MCF 10A (cell line): ENCODE results near the gene AGPAT4. TPM values are rescaled to one million over a fixed set of nuclear protein-coding genes. Genes with fewer than 3 reads are reported as not detected.

Experiments
- BruUV-seq: library from RNA; stranded (reverse); fragments of 400-500 nt; replicated peaks from 2 replicates; lab custom pipeline; 2021; lab: Mats Ljungman, UMichigan
- CTCF ChIA-PET: fragments of 300-600 bp; sonication (Branson Sonifier 250); formaldehyde crosslinking; extraction: SDS; loops from one replicate; lab custom pipeline; 2021; ENCODE audit warnings: antibody characterized with exemption, inconsistent platforms; lab: Yijun Ruan, JAX
- POLR2A ChIA-PET: fragments of 300-600, 350-650 bp; sonication (Branson Sonifier 250); formaldehyde crosslinking; extraction: SDS; loops from one replicate; lab custom pipeline; 2020; ENCODE audit warnings: antibody characterized with exemption, inconsistent platforms; lab: Yijun Ruan, JAX
- DNase-seq: peaks from one replicate; pipeline ENCODE4 v3.0.0-alpha.2; 2018; ENCODE audit not compliant: unreplicated experiment
- H3K27ac Mint-ChIP-seq: one replicate; pipeline ENCODE4 v1.8.0; 2022; ENCODE audit warnings: mild to moderate bottlenecking, low read depth, mixed read lengths; ENCODE audit not compliant: unreplicated experiment
- H3K27me3 Mint-ChIP-seq: one replicate; pipeline ENCODE4 v1.8.0; 2022; ENCODE audit warnings: mixed read lengths; ENCODE audit not compliant: insufficient read depth, unreplicated experiment
- H3K36me3 Mint-ChIP-seq: one replicate; pipeline ENCODE4 v1.8.0; 2022; ENCODE audit warnings: mild to moderate bottlenecking, moderate library complexity, mixed read lengths; ENCODE audit not compliant: insufficient read depth, unreplicated experiment
- H3K4me1 Mint-ChIP-seq: one replicate; pipeline ENCODE4 v1.8.0; 2022; ENCODE audit warnings: mixed read lengths; ENCODE audit not compliant: insufficient read depth, unreplicated experiment
- H3K4me3 Mint-ChIP-seq: one replicate; pipeline ENCODE4 v1.8.0; 2022; ENCODE audit warnings: mild to moderate bottlenecking, moderate library complexity, mixed read lengths; ENCODE audit not compliant: unreplicated experiment
- H3K9me3 Mint-ChIP-seq: one replicate; pipeline ENCODE4 v1.8.0; 2022; ENCODE audit warnings: mixed read lengths; ENCODE audit not compliant: unreplicated experiment
- CTCF ChIP-seq: fragments of 200-600 bp; IDR thresholded peaks from one replicate; pipeline ENCODE4 v1.8.0; 2022; ENCODE audit warnings: antibody characterized with exemption, mild to moderate bottlenecking; ENCODE audit not compliant: unreplicated experiment
- intact Hi-C: fragments of 100-400 bp; cut with micrococcal nuclease; formaldehyde crosslinking; loops from 2 replicates; pipeline ENCODE4 v1.14.1; 2022
- total RNA-seq: library from RNA; stranded (reverse); gene quantifications from 2 replicates; pipeline ENCODE4 v1.2.3, GENCODE V29; 2022

Gene AGPAT4
- total RNA-seq, 1 experiment from 2014 or later: 5.6 TPM

GRCh38 chr6:161222706-161223234 lies 51.1 kb downstream of the AGPAT4 start:
- ChIA-PET CTCF (interaction anchor here (1.8 kb wide), 1 partner anchor 148 kb away, joined by 6 read pairs; no protein-coding TSS in a partner anchor), POLR2A (interaction anchor here (0.5 kb wide), 1 partner anchor 128 kb away, joined by 4 read pairs; no protein-coding TSS in a partner anchor)
- no peaks in the 10 kb centered on the region for H3K27me3 Mint-ChIP-seq
- no peak for TF ChIP-seq CTCF
- H3K27ac Mint-ChIP-seq: no peak overlapping the region
- peaks cover 7% of the 10 kb centered on the region for H3K4me1 Mint-ChIP-seq
- H3K36me3 Mint-ChIP-seq: peaks cover 6% of the 10 kb centered on the region
- intact Hi-C loops: no loop called here
- peaks cover 7% of the 10 kb centered on the region for H3K9me3 Mint-ChIP-seq
- no peak overlapping the region for H3K4me3 Mint-ChIP-seq
- BruUV-seq: no TSS peak
- no peak for DNase-seq

GRCh38 chr6:161220346-161220745 lies 53.5 kb downstream of the AGPAT4 start:
- H3K27me3 Mint-ChIP-seq: no peaks in the 10 kb centered on the region
- no peak for TF ChIP-seq CTCF
- H3K9me3 Mint-ChIP-seq: peaks cover 7% of the 10 kb centered on the region
- H3K4me3 Mint-ChIP-seq: no peak overlapping the region
- POLR2A ChIA-PET: interaction anchor here (0.8 kb wide), 1 partner anchor 10 kb away, joined by 4 read pairs; no protein-coding TSS in a partner anchor
- intact Hi-C loops: no loop called here
- CTCF ChIA-PET: interaction anchor here (0.7 kb wide), 1 partner anchor 175 kb away, joined by 3 read pairs; no protein-coding TSS in a partner anchor
- peaks cover 8% of the 10 kb centered on the region for H3K4me1 Mint-ChIP-seq
- H3K27ac Mint-ChIP-seq: no peak overlapping the region
- no TSS peak for BruUV-seq
- DNase-seq: no peak
- peaks cover 6% of the 10 kb centered on the region for H3K36me3 Mint-ChIP-seq

- no peak for DNase-seq
- H3K4me1 Mint-ChIP-seq: peaks cover 7% of the 10 kb centered on the region
- ChIA-PET CTCF (interaction anchor here (0.7 kb wide), 3 partner anchors 49 to 176 kb away, joined by 3 read pairs; no protein-coding TSS in a partner anchor), POLR2A (interaction anchor here (0.8 kb wide), 1 partner anchor 11 kb away, joined by 4 read pairs; no protein-coding TSS in a partner anchor)
- no peaks in the 10 kb centered on the region for H3K27me3 Mint-ChIP-seq
- H3K27ac Mint-ChIP-seq: no peak overlapping the region
- H3K4me3 Mint-ChIP-seq: no peak overlapping the region
- TF ChIP-seq CTCF: no peak
- H3K9me3 Mint-ChIP-seq: peaks cover 1% of the 10 kb centered on the region
- BruUV-seq: no TSS peak
- peaks cover 6% of the 10 kb centered on the region for H3K36me3 Mint-ChIP-seq
- intact Hi-C loops: no loop called here
Measured at GRCh38 chr6:161219680-161220079, 54.2 kb downstream of the AGPAT4 start.

- POLR2A ChIA-PET: no interaction called here
Measured at GRCh38 chr6:161218222-161218621, 55.6 kb downstream of the AGPAT4 start.

More at GRCh38 chr6:161218222-161218621, 55.6 kb downstream of the AGPAT4 start:
- intact Hi-C loops: no loop called here
- no peak overlapping the region for H3K4me3 Mint-ChIP-seq
- BruUV-seq: no TSS peak
- no peak for DNase-seq
- TF ChIP-seq CTCF: no peak
- H3K36me3 Mint-ChIP-seq: peaks cover 6% of the 10 kb centered on the region
- no peak overlapping the region for H3K27ac Mint-ChIP-seq
- H3K27me3 Mint-ChIP-seq: no peaks in the 10 kb centered on the region
- no peaks in the 10 kb centered on the region for H3K9me3 Mint-ChIP-seq
- CTCF ChIA-PET: interaction anchor here (1.4 kb wide), 2 partner anchors 19 to 141 kb away, joined by 3 to 4 read pairs; no protein-coding TSS in a partner anchor
- H3K4me1 Mint-ChIP-seq: peaks cover 6% of the 10 kb centered on the region
